ENCODE measurements around the gene ETFA.

- TF ChIP-seq CTCF (IDR thresholded peaks at IDR 0.05; ENCODE audit: low read depth, low read length) (no peak), EZH2phosphoT487 (IDR thresholded peaks at IDR 0.05; ENCODE audit: low read depth) (no peak)
Observed at GRCh38 chr15:76258460-76258859, 52.8 kb downstream of the ETFA start.
